OCI-LY1 (cell line): ENCODE data around the gene NLRP1.
A peak's percentile ranks its signal among the peaks of the same experiment; 100 is the strongest.

Source experiments
- H2AFZ ChIP-seq: fragments of 200-600 bp; sonication (generic), shearing (Covaris generic); 2 replicates; pipeline ENCODE4 v1.6.0; 2014; ENCODE audit warnings: antibody characterized with exemption, mild to moderate bottlenecking, low read length
- H3F3A ChIP-seq: fragments of 200-600 bp; sonication (generic), shearing (Covaris generic); 2 replicates; pipeline ENCODE4 v1.6.0; 2014; ENCODE audit warnings: mild to moderate bottlenecking, antibody characterized with exemption, low read length, moderate library complexity; ENCODE audit not compliant: insufficient read depth
- H3K27ac ChIP-seq: fragments of 200-600 bp; sonication (generic); 2 replicates; pipeline ENCODE4 v1.5.1; 2014; ENCODE audit warnings: low read length, mixed run types, mild to moderate bottlenecking, low read depth; ENCODE audit not compliant: poor library complexity, severe bottlenecking
- H3K27me3 ChIP-seq: fragments of 200-600 bp; sonication (generic); 2 replicates; pipeline ENCODE4 v1.6.0; 2014; ENCODE audit warnings: antibody characterized with exemption, mild to moderate bottlenecking, low read length, moderate library complexity; ENCODE audit not compliant: insufficient read depth
- H3K36me3 ChIP-seq: fragments of 200-600 bp; sonication (generic); 2 replicates; pipeline ENCODE4 v1.6.1; 2014; ENCODE audit warnings: mild to moderate bottlenecking, antibody characterized with exemption, low read length, moderate library complexity, mixed read lengths; ENCODE audit not compliant: insufficient read depth
- H3K4me1 ChIP-seq: fragments of 200-600 bp; sonication (generic); 2 replicates; pipeline ENCODE4 v1.5.1; 2014; ENCODE audit warnings: mild to moderate bottlenecking, low read length, moderate library complexity; ENCODE audit not compliant: insufficient read depth, severe bottlenecking
- H3K4me2 ChIP-seq: fragments of 200-600 bp; sonication (generic), shearing (Covaris generic); 2 replicates; pipeline ENCODE4 v1.6.1; 2014; ENCODE audit warnings: low read length
- H3K4me3 ChIP-seq: fragments of 200-600 bp; sonication (generic); 2 replicates; pipeline ENCODE4 v1.5.1; 2014; ENCODE audit warnings: low read length, low read depth, mild to moderate bottlenecking, mixed read lengths; ENCODE audit not compliant: poor library complexity, severe bottlenecking
- H3K79me2 ChIP-seq: fragments of 200-600 bp; shearing (Covaris generic); 2 replicates; pipeline ENCODE4 v1.6.1; 2016; ENCODE audit warnings: mixed run types, low read length, mixed read lengths; ENCODE audit not compliant: insufficient read depth
- H3K9ac ChIP-seq: fragments of 200-600 bp; sonication (generic), shearing (Covaris generic); 2 replicates; pipeline ENCODE4 v1.6.1; 2014; ENCODE audit warnings: mild to moderate bottlenecking, low read length, mixed read lengths
- H3K9me2 ChIP-seq: fragments of 200-600 bp; sonication (generic), shearing (Covaris generic); 2 replicates; pipeline ENCODE4 v1.6.1; 2014; ENCODE audit warnings: low read depth, mild to moderate bottlenecking, low read length, mixed read lengths
- H3K9me3 ChIP-seq: fragments of 200-600 bp; shearing (Covaris generic); 2 replicates; pipeline ENCODE4 v1.6.1; 2014; ENCODE audit warnings: low read length, mixed read lengths
- H4K20me1 ChIP-seq: fragments of 200-600 bp; sonication (generic), shearing (Covaris generic); 2 replicates; pipeline ENCODE4 v1.6.0; 2016; ENCODE audit warnings: mild to moderate bottlenecking, low read length; ENCODE audit not compliant: insufficient read depth
- CTCF ChIP-seq: fragments of 200-600 bp; sonication (generic), shearing (Covaris generic); IDR thresholded peaks from 2 replicates; pipeline ENCODE4 v1.5.1; 2017; ENCODE audit warnings: mild to moderate bottlenecking, antibody characterized with exemption, low read length, moderate library complexity, mixed read lengths
- EZH2 ChIP-seq: fragments of 200-600 bp; sonication (generic), shearing (Covaris generic); IDR thresholded peaks from 2 replicates; pipeline ENCODE4 v1.8.0; 2017; ENCODE audit warnings: borderline replicate concordance, mixed run types, mild to moderate bottlenecking, antibody characterized with exemption, low read length, moderate library complexity, mixed read lengths

The NLRP1 gene

GRCh38 chr17:5621729-5622128, 37.4 kb upstream of the NLRP1 start:
- peaks cover 13% of the 10 kb centered on the region for H3K4me1 ChIP-seq
- H4K20me1 ChIP-seq, result no peaks in the 10 kb centered on the region
- no peak overlapping the region for H3K27ac ChIP-seq
- no peak overlapping the region for H3K4me2 ChIP-seq
- peaks cover 3% of the 10 kb centered on the region; the same call in 1 of the 2 replicates for H3K27me3 ChIP-seq
- no peaks in the 10 kb centered on the region for H3K9me3 ChIP-seq
- no peak overlapping the region for H3K9ac ChIP-seq
- H2AFZ ChIP-seq, result no peak overlapping the region
- peaks cover 8% of the 10 kb centered on the region for H3K36me3 ChIP-seq
- H3K79me2 ChIP-seq, result peaks cover 19% of the 10 kb centered on the region
- H3K9me2 ChIP-seq, result no peaks in the 10 kb centered on the region
- no peak overlapping the region for H3K4me3 ChIP-seq
- TF ChIP-seq EZH2 (no peak), CTCF (no peak)
- no peaks in the 10 kb centered on the region; the same call in 1 of the 2 replicates for H3F3A ChIP-seq

- Histone ChIP-seq H3F3A (no peaks in the 10 kb centered on the region; the same call in 1 of the 2 replicates), H3K9me2 (no peaks in the 10 kb centered on the region), H2AFZ (no peak overlapping the region)
Measured at GRCh38 chr17:5621026-5621425, 36.7 kb upstream of the NLRP1 start.

DNA sequence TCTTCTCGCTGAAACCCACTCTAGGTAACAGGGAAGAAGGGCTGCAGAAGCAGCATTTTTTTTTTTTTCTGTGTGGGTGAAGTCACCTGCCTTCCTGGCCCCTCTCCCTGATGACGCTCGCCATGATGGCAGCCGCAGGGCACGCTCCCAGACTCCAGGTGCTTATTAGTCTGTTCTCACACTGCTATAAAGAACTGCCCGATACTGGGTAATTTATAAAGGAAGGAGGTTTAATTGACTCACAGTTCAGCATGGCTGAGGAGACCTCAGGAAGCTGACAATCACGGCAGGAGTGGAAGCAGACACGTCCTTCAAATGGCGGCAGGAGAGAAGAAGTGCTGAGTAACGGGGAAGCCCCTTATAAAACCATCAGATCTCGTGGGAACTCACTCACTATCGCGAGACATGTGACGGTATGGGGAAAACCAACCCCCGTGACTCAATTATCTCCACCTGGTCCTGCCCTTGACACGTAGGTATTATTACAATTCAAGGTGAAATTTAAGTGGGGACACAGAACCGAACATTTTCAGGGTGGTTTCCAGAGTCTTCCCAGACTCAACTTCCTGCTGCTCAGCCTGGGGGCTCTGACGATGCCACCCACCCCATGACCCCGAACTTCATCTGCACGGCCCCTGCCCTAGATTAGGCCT, 34.9 kb upstream of the NLRP1 start:
- TF ChIP-seq CTCF, result no peak
- no peak for TF ChIP-seq EZH2
- H3K27ac ChIP-seq, result peak overlapping the region; percentile 7
- no peak overlapping the region for H2AFZ ChIP-seq
- H3K4me2 ChIP-seq, result peak overlapping the region; percentile 65
- peak overlapping the region; percentile 67 for H3K4me3 ChIP-seq
- H3K79me2 ChIP-seq, result peaks cover 19% of the 10 kb centered on the region
- peaks cover 3% of the 10 kb centered on the region; the same call in 1 of the 2 replicates for H3K27me3 ChIP-seq
- H3K36me3 ChIP-seq, result peaks cover 22% of the 10 kb centered on the region
- peak overlapping the region; percentile 64 for H3K9ac ChIP-seq
- peaks cover 13% of the 10 kb centered on the region for H3K4me1 ChIP-seq
- no peaks in the 10 kb centered on the region; the same call in 1 of the 2 replicates for H3F3A ChIP-seq
- no peaks in the 10 kb centered on the region for H3K9me3 ChIP-seq
- no peaks in the 10 kb centered on the region for H4K20me1 ChIP-seq
- no peaks in the 10 kb centered on the region for H3K9me2 ChIP-seq

More at GRCh38 chr17:5621026-5621425, 36.7 kb upstream of the NLRP1 start:
- H3K4me1 ChIP-seq, result peaks cover 13% of the 10 kb centered on the region
- TF ChIP-seq EZH2 (no peak), CTCF (no peak)
- no peak overlapping the region for H3K4me2 ChIP-seq
- H3K79me2 ChIP-seq, result peaks cover 19% of the 10 kb centered on the region
- H3K9ac ChIP-seq, result no peak overlapping the region
- no peak overlapping the region for H3K27ac ChIP-seq
- H4K20me1 ChIP-seq, result no peaks in the 10 kb centered on the region
- H3K4me3 ChIP-seq, result no peak overlapping the region
- H3K36me3 ChIP-seq, result peaks cover 16% of the 10 kb centered on the region
- H3K9me3 ChIP-seq, result no peaks in the 10 kb centered on the region
- peaks cover 3% of the 10 kb centered on the region; the same call in 1 of the 2 replicates for H3K27me3 ChIP-seq
